ENCODE results near the gene PCMTD2. TPM values are rescaled to one million over a fixed set of nuclear protein-coding genes. Genes with fewer than 3 reads are reported as not detected.

PCMTD2 gene
- total and polyA plus RNA-seq, 2 of the 8 experiments (the other 6 are each of a cell fraction or from before 2014, with no cell fraction given), result 21.4 to 55.1 TPM

DNA sequence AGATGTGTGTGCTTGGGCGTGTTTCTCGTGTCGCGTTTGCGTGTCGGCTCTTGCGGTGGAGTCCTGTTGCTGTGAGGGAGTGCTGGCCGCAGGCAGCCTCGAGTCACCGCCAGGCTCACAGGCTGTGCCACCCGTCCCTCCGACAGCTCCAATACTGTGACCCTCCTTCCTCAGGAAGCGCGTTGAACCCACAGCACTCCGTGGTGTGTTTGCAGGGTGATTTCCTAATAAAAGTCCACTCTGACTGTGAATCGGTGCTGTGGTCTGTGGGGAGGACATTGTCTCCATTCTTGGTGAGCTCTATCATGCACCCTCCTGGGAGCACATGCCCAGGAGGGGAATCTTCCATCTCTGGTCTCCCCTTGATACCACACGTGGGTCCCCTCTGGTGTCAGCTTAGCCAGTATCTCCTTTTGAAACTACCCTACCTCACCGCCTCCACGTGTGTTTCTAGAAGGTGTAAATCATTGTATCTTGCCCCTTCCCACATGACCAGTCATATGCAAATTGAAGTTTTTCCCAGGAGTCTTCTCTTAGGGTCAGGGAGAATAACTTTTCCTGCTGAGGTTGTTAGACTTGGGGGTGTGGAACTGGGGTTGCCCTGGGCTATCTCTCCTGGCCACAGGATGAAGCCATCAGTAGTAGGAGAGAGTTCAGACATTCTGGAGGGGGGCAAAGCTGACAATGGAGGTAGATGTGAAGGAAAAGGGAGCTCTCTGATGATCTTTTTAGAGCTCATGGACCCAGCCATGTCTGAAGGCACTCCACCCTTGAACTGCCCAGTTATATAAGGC, 13.3 kb upstream of the PCMTD2 start:
- no peaks in the 10 kb centered on the region for H3K79me1 ChIP-seq (ENCODE audit: low read depth, low read length)
- H3K18ac ChIP-seq (ENCODE audit: extremely low read depth, low read length), result no peak overlapping the region
- ChIA-PET CTCF (ENCODE audit: partially characterized antibody) (interaction anchor here (0.6 to 1.5 kb wide), 3 partner anchors 19 to 98 kb away, joined by 3 to 4 read pairs (median 3); no protein-coding TSS in a partner anchor), POLR2A (ENCODE audit: partially characterized antibody) (interaction anchor here (1.6 kb wide), 1 partner anchor 13 kb away, joined by 5 read pairs; the partner anchor contains the start of gene PCMTD2)
- no peak overlapping the region for H3K9ac ChIP-seq (replicated peaks in 1 of 4; ENCODE audit: extremely low read depth in 1 of 4, low read depth in 3 of 4, low read length in 3 of 4)
- H2BK120ac ChIP-seq (replicated peaks; ENCODE audit: low read depth, low read length), result no peak overlapping the region
- H3K14ac ChIP-seq (ENCODE audit: insufficient read length), result no peak overlapping the region
- no peak overlapping the region for H2BK20ac ChIP-seq (ENCODE audit: low read length)
- no peaks in the 10 kb centered on the region for H3K23me2 ChIP-seq (ENCODE audit: low read depth, low read length)
- H3K79me2 ChIP-seq (ENCODE audit: control insufficient read depth in 1 of 2, insufficient read depth in 2 of 2, low read length in 2 of 2), result no peaks in the 10 kb centered on the region
- no peak overlapping the region for H3K23ac ChIP-seq (ENCODE audit: insufficient read length)
- H2AK5ac ChIP-seq (ENCODE audit: low read depth, low read length), result no peak overlapping the region
- H4K91ac ChIP-seq (replicated peaks; ENCODE audit: insufficient read length, low read length), result no peak overlapping the region
- no peak for TF ChIP-seq EGR1 (IDR thresholded peaks at IDR 0.05; ENCODE audit: borderline replicate concordance, low read depth, low read length)
- TF ChIP-seq SIX5 (IDR thresholded peaks at IDR 0.05; ENCODE audit: low read depth, low read length), result no peak
- no peak overlapping the region for H3K4me3 ChIP-seq (ENCODE audit: extremely low read depth in 1 of 4, insufficient read depth in 2 of 4, low read depth in 3 of 4, low read length in 4 of 4)
- H2BK12ac ChIP-seq (ENCODE audit: low read depth, low read length), result no peak overlapping the region
- H2BK15ac ChIP-seq (ENCODE audit: low read length), result no peak overlapping the region
- no peaks in the 10 kb centered on the region; a peak in 2 of 7 replicates for H3K27me3 ChIP-seq (replicated peaks in 1 of 4; ENCODE audit: control insufficient read depth in 3 of 4, extremely low read depth in 1 of 4, insufficient read depth in 3 of 4, low read length in 3 of 4)
- no peaks in the 10 kb centered on the region for H4K20me1 ChIP-seq (replicated peaks in 1 of 2; ENCODE audit: control insufficient read depth in 1 of 2, insufficient read depth in 2 of 2, low read length in 2 of 2)
- H4K8ac ChIP-seq (ENCODE audit: extremely low read depth, insufficient read depth, low read length), result peak overlapping the region; percentile 71; the same call in 1 of the 2 replicates
- H3K4me1 ChIP-seq (replicated peaks in 1 of 4; ENCODE audit: control insufficient read depth in 3 of 4, insufficient read depth in 4 of 4, low read length in 3 of 4), result no peaks in the 10 kb centered on the region
- H3K4ac ChIP-seq (replicated peaks; ENCODE audit: insufficient read length, low read depth, low read length), result no peak overlapping the region
- H3K9me3 ChIP-seq (ENCODE audit: insufficient read depth in 2 of 2, low read depth in 1 of 2, low read length in 1 of 2), result peaks cover 3 to 5% of the 10 kb centered on the region in 2 experiments; a peak in 2 of 4 replicates
- no peaks in the 10 kb centered on the region for H3K36me3 ChIP-seq (ENCODE audit: control insufficient read depth in 2 of 4, insufficient read depth in 4 of 4, low read length in 3 of 4)
- 93% methylated on average over 19 of the region's 19 CpGs; no CpG with 5 or more reads in 1 of the 2 experiments for WGBS, 2 experiments (ENCODE audit: extremely low coverage in 1 of 2, insufficient coverage in 1 of 2, insufficient read length in 1 of 2, insufficient replicate concordance in 2 of 2, low coverage in 1 of 2, low lambda C conversion rate in 2 of 2, missing lambda C conversion rate in 1 of 2)
- H4K5ac ChIP-seq (ENCODE audit: insufficient read length, low read depth, low read length), result no peak overlapping the region
- DNase-seq (ENCODE audit: low read depth in 1 of 2, low spot score in 2 of 2), result no peak
- H3K27ac ChIP-seq (ENCODE audit: low read depth, low read length), result no peak overlapping the region
- H3K56ac ChIP-seq (replicated peaks; ENCODE audit: insufficient read length, low read depth, low read length), result no peak overlapping the region
- no peak overlapping the region for H3K4me2 ChIP-seq (ENCODE audit: insufficient read depth in 1 of 2, low read depth in 2 of 2, low read length in 2 of 2)
- no peak for FAIRE-seq
- no peak overlapping the region for H2BK5ac ChIP-seq (ENCODE audit: low read depth, low read length)
- no peak overlapping the region for H2AFZ ChIP-seq (ENCODE audit: low read length)
